Measurements from ENCODE around the gene SPTBN1.

SPTBN1 gene

GRCh38 chr2:54434711-54435110 lies 21.4 kb upstream of the SPTBN1 start:
- TF ChIP-seq PATZ1 (CRISPR knock-in tag; IDR thresholded peaks at IDR 0.05; ENCODE audit: borderline replicate concordance) = no peak
- no peak for TF ChIP-seq OSR1 (CRISPR knock-in tag; IDR thresholded peaks at IDR 0.05)
- no peak for TF ChIP-seq CSRNP3 (CRISPR knock-in tag; IDR thresholded peaks at IDR 0.05)
- ATAC-seq = no peak

GRCh38 chr2:54435325-54436226 lies 20.6 kb upstream of the SPTBN1 start:
- no peak for TF ChIP-seq TCF4 (CRISPR knock-in tag; IDR thresholded peaks at IDR 0.05; ENCODE audit: borderline replicate concordance)
- TF ChIP-seq POU6F1 (CRISPR knock-in tag; IDR thresholded peaks at IDR 0.05; ENCODE audit: borderline replicate concordance, low read depth) = no peak
- TF ChIP-seq RARB (CRISPR knock-in tag; IDR thresholded peaks at IDR 0.05) = no peak
- TF ChIP-seq CREB5 (CRISPR knock-in tag; IDR thresholded peaks at IDR 0.05; ENCODE audit: low read depth) = no peak
- TF ChIP-seq BACH2 (CRISPR knock-in tag; IDR thresholded peaks at IDR 0.05; ENCODE audit: borderline replicate concordance) = no peak
- ATAC-seq = no peak

- ATAC-seq = no peak
- TF ChIP-seq ESRRG (CRISPR knock-in tag; IDR thresholded peaks at IDR 0.05) (no peak), SNAI2 (CRISPR knock-in tag; IDR thresholded peaks at IDR 0.05) (no peak), CSRNP3 (CRISPR knock-in tag; IDR thresholded peaks at IDR 0.05) (no peak), ZC3H10 (CRISPR knock-in tag; IDR thresholded peaks at IDR 0.05) (no peak), PPARA (CRISPR knock-in tag; IDR thresholded peaks at IDR 0.05; ENCODE audit: borderline replicate concordance) (no peak), ISL1 (CRISPR knock-in tag; IDR thresholded peaks at IDR 0.05) (no peak), GLIS3 (CRISPR knock-in tag; IDR thresholded peaks at IDR 0.05) (no peak), ZFP30 (CRISPR knock-in tag; IDR thresholded peaks at IDR 0.05) (no peak), ZNF8 (CRISPR knock-in tag; IDR thresholded peaks at IDR 0.05) (no peak), TCF4 (CRISPR knock-in tag; IDR thresholded peaks at IDR 0.05; ENCODE audit: borderline replicate concordance) (no peak), BACH2 (CRISPR knock-in tag; IDR thresholded peaks at IDR 0.05; ENCODE audit: borderline replicate concordance) (no peak), CSDC2 (CRISPR knock-in tag; IDR thresholded peaks at IDR 0.05) (no peak), ARNTL (CRISPR knock-in tag; IDR thresholded peaks at IDR 0.05; ENCODE audit: borderline replicate concordance, low read depth) (no peak), RARB (CRISPR knock-in tag; IDR thresholded peaks at IDR 0.05) (no peak), ZNF565 (CRISPR knock-in tag; conservative IDR thresholded peaks at IDR 0.05; ENCODE audit: low read depth) (no peak), CREB5 (CRISPR knock-in tag; IDR thresholded peaks at IDR 0.05; ENCODE audit: low read depth) (no peak), PATZ1 (CRISPR knock-in tag; IDR thresholded peaks at IDR 0.05; ENCODE audit: borderline replicate concordance) (no peak), ZFP3 (CRISPR knock-in tag; IDR thresholded peaks at IDR 0.05) (no peak), POU6F1 (CRISPR knock-in tag; IDR thresholded peaks at IDR 0.05; ENCODE audit: borderline replicate concordance, low read depth) (no peak)
Measured at GRCh38 chr2:54437588-54437987, 18.5 kb upstream of the SPTBN1 start.
